Skeletal muscle tissue (tissue), 4 donors: ENCODE data around the gene NDST3. TPM values are rescaled to one million over a fixed set of nuclear protein-coding genes. Genes with fewer than 3 reads are reported as not detected.

ENCODE experiments used
- H3K27ac ChIP-seq: one replicate; pipeline ENCODE4 v1.7.0; 2013; ENCODE audit warnings: mild to moderate bottlenecking, low read depth, low read length, inconsistent platforms
- H3K27me3 ChIP-seq, 3 donors: one replicate each; pipeline ENCODE4 v1.7.0; 2013; ENCODE audit warnings: low read length in 3 of 3; ENCODE audit not compliant: control insufficient read depth in 3 of 3, insufficient read depth in 3 of 3
- H3K36me3 ChIP-seq, 3 donors: one replicate each; pipeline ENCODE4 v1.7.0; 2013; ENCODE audit warnings: low read length in 3 of 3; ENCODE audit not compliant: control insufficient read depth in 3 of 3, insufficient read depth in 3 of 3
- H3K4me1 ChIP-seq, 3 donors: one replicate each; pipeline ENCODE4 v1.7.0; 2013; ENCODE audit warnings: low read length in 3 of 3, mild to moderate bottlenecking in 3 of 3; ENCODE audit not compliant: control insufficient read depth in 3 of 3, insufficient read depth in 3 of 3
- H3K4me3 ChIP-seq, 3 donors: one replicate each; pipeline ENCODE4 v1.7.0; 2013; ENCODE audit warnings: low read length in 3 of 3
- H3K9ac ChIP-seq, 3 donors: one replicate each; pipeline ENCODE4 v1.7.0; 2013; ENCODE audit warnings: low read length in 3 of 3, mild to moderate bottlenecking in 3 of 3, moderate library complexity in 2 of 3, low read depth in 1 of 3
- H3K9me3 ChIP-seq, 3 donors: one replicate each; pipeline ENCODE4 v1.7.0; 2013; ENCODE audit warnings: low read length in 3 of 3; ENCODE audit not compliant: control insufficient read depth in 3 of 3
- total RNA-seq: library from RNA; depleted of rRNA; stranded (reverse); fragments of >200 nt; gene quantifications from one replicate; pipeline ENCODE4 v1.2.3, GENCODE V29; 2014
- donor health status: Osteomylitis.

The NDST3 gene
- total RNA-seq, 1 donor from 2014 or later, result under 0.01 TPM

DNA sequence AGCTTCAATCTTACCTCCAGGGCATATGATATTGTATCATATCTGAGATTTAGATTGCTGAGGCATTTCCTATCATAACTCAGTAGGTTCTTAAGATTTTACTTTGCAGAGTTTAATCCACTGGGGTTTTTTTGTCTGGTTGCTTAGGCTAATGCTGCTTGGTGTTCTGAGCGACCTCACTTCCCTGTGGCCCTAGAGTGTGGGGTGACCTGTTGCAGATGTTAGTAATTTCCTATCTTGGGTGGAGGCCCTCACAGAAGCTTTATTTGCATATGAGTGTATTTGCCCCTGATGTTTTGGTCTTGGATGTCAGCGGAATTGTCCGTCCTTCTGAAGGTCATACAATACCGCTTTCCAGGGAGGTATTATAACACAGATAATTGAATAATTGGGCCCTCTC lies 137.1 kb downstream of the NDST3 start:
- peaks cover 0 to 6% (median 3%) of the 10 kb centered on the region in 3 donors for H3K9me3 ChIP-seq
- no peak overlapping the region for H3K4me3 ChIP-seq
- H3K36me3 ChIP-seq, result no peaks in the 10 kb centered on the region
- no peaks in the 10 kb centered on the region for H3K27me3 ChIP-seq
- no peak overlapping the region for H3K9ac ChIP-seq
- H3K27ac ChIP-seq, result no peak overlapping the region
- H3K4me1 ChIP-seq, result no peaks in the 10 kb centered on the region

DNA sequence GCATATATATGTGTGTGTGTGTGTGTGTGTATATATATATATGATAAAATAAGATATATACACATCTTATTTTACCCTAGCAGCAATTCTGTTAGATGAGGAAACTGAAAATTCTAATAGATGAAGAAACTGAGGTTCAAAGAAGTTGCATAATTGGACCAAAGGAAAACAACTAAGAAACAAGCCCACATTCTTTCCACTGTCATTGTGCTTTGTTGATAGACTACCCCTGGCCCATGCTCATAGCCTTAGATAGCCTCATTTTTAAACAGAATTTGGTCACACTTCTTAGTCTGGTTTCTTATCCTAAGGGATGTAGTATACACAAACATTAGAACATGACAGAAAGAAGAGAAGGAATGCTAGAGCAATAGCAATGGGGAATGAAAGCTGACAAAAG lies 138.8 kb downstream of the NDST3 start:
- no peak overlapping the region for H3K9ac ChIP-seq

GRCh38 chr4:118173956-118174725 lies 139.9 kb downstream of the NDST3 start:
- Histone ChIP-seq H3K9me3 (no peaks in the 10 kb centered on the region), H3K4me3 (no peak overlapping the region), H3K4me1 (no peaks in the 10 kb centered on the region), H3K27ac (no peak overlapping the region), H3K9ac (no peak overlapping the region), H3K27me3 (no peaks in the 10 kb centered on the region), H3K36me3 (no peaks in the 10 kb centered on the region)

More for the DNA sequence above, 138.8 kb downstream of the NDST3 start:
- Histone ChIP-seq H3K27ac (no peak overlapping the region), H3K9me3 (no peaks in the 10 kb centered on the region), H3K27me3 (no peaks in the 10 kb centered on the region), H3K4me1 (no peaks in the 10 kb centered on the region), H3K4me3 (no peak overlapping the region), H3K36me3 (no peaks in the 10 kb centered on the region)

GRCh38 chr4:118175506-118175905 lies 141.2 kb downstream of the NDST3 start:
- Histone ChIP-seq H3K4me1 (no peaks in the 10 kb centered on the region), H3K27me3 (no peaks in the 10 kb centered on the region), H3K4me3 (no peak overlapping the region), H3K9ac (no peak overlapping the region), H3K27ac (no peak overlapping the region), H3K36me3 (no peaks in the 10 kb centered on the region), H3K9me3 (no peaks in the 10 kb centered on the region)

- H3K9me3 ChIP-seq, result no peaks in the 10 kb centered on the region
- H3K9ac ChIP-seq, result no peak overlapping the region
- H3K27ac ChIP-seq, result no peak overlapping the region
- H3K4me3 ChIP-seq, result no peak overlapping the region
- no peaks in the 10 kb centered on the region for H3K27me3 ChIP-seq
- no peaks in the 10 kb centered on the region for H3K4me1 ChIP-seq
- H3K36me3 ChIP-seq, result no peaks in the 10 kb centered on the region
These were observed 142.8 kb downstream of the NDST3 start for GRCh38 chr4:118177126-118177525.

DNA sequence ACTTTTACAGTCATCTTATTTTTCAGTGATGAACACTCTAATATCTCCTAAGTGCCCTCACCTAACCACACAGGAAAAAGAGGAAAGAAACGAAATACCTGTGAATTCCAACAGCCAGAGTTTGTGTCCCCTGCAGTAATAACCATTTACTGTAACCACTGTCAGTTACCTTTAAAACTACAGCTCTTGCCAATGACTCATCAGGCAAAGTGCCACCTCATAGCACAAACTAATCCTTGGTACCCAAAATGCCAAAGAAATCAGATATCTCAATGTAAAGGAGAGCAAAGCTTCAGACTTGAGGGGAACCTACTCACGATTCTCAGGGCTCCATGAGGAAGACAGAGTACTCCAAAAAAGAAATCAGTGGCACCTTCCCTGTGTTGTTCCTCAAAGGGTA lies 146.5 kb downstream of the NDST3 start:
- Histone ChIP-seq H3K27me3 (no peaks in the 10 kb centered on the region), H3K4me3 (no peak overlapping the region), H3K4me1 (no peaks in the 10 kb centered on the region), H3K9ac (no peak overlapping the region), H3K9me3 (no peaks in the 10 kb centered on the region), H3K36me3 (no peaks in the 10 kb centered on the region), H3K27ac (no peak overlapping the region)

DNA sequence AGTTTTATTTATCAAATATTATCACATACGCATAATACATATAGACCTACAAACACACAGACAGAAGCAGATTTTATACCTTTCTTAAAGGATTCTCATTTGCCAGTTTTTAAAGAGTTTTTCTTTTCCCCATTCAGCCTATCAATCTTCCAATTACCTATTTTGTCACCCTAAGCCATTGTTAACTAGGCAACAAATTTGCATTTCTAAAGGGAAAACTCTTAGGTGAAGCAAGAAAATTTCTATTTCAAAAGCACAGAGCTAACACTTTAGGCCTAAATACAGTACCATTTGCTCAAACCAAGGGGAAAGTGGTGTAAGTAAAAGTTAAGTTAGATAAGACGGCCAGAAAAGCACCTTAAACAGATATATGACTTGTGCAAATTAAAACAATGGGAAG lies 156.6 kb downstream of the NDST3 start:
- Histone ChIP-seq H3K36me3 (no peaks in the 10 kb centered on the region), H3K9ac (no peak overlapping the region), H3K9me3 (peaks cover 0 to 4% (median 0%) of the 10 kb centered on the region in 3 donors), H3K27ac (no peak overlapping the region), H3K4me3 (no peak overlapping the region), H3K27me3 (no peaks in the 10 kb centered on the region), H3K4me1 (no peaks in the 10 kb centered on the region)

DNA sequence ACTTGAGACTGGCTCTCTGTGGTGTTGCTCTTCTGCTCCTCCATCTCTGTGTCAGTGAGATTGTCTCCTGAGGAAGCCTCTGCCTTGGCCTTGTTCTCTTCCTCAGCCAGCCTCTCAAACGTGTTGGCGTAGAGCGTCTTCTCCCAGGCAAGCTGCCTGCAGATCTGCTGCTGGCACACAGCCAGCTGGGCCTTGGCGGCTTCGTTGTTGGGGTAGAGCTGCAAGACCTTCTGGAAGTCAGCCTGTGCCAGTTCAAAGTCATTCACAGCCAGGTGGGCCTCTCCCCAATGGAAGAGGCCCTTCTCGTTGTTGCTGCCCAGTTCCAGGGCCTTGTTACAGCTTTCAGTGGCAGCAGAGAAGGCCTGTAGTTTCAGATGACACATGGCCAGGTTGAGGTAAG lies 159.1 kb downstream of the NDST3 start:
- Histone ChIP-seq H3K9ac (no peak overlapping the region), H3K27ac (no peak overlapping the region), H3K36me3 (no peaks in the 10 kb centered on the region), H3K9me3 (peaks cover 0 to 4% (median 0%) of the 10 kb centered on the region in 3 donors), H3K4me3 (no peak overlapping the region), H3K4me1 (no peaks in the 10 kb centered on the region), H3K27me3 (no peaks in the 10 kb centered on the region)

- H3K9me3 ChIP-seq, result no peaks in the 10 kb centered on the region
- no peaks in the 10 kb centered on the region for H3K4me1 ChIP-seq
- H3K27me3 ChIP-seq, result no peaks in the 10 kb centered on the region
- H3K36me3 ChIP-seq, result no peaks in the 10 kb centered on the region
- H3K4me3 ChIP-seq, result no peak overlapping the region
- H3K9ac ChIP-seq, result no peak overlapping the region
- H3K27ac ChIP-seq, result no peak overlapping the region
These were observed 172.3 kb downstream of the NDST3 start for GRCh38 chr4:118206627-118207026.

GRCh38 chr4:118213101-118213500 lies 178.8 kb downstream of the NDST3 start:
- Histone ChIP-seq H3K9ac (no peak overlapping the region), H3K4me3 (no peak overlapping the region), H3K9me3 (no peaks in the 10 kb centered on the region), H3K4me1 (no peaks in the 10 kb centered on the region), H3K36me3 (no peaks in the 10 kb centered on the region), H3K27me3 (no peaks in the 10 kb centered on the region), H3K27ac (no peak overlapping the region)
